Measurements from ENCODE around the gene LMBR1L.

DNA sequence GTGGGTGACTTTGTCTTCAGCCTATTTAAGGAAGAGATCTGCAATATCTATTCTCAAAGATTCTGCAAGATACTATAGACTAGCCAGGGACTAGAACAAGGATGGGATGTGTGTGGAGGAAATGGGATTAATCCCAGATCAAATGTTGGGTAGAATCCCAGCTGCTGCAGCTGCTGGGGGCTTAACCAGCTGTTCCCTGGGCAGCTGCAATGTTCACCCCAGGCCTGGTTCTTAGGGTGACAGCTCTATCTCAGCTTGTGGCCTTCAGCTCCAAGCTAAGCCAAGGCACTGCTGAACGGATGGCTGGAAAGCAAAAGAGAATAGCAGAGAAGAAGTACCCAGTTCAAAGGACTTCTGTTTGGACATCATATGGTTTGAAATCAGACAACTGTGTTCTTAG is 30.9 kb downstream of the LMBR1L start:
- TF ChIP-seq CEBPB (IDR thresholded peaks at IDR 0.05) (no peak), MAX (IDR thresholded peaks at IDR 0.05) (no peak), TAF1 (IDR thresholded peaks at IDR 0.05; ENCODE audit: low read depth) (no peak)

Data from Ishikawa (cell line).